GM18508 (cell line): ENCODE results near the gene PARP14.

Experiments
- ATAC-seq: cut with Tn5 transposase; IDR thresholded peaks from one replicate; pipeline ENCODE4 v1.9.1; 2021; ENCODE audit warnings: moderate number of reproducible peaks; ENCODE audit not compliant: insufficient read depth, unreplicated experiment

PARP14 gene

DNA sequence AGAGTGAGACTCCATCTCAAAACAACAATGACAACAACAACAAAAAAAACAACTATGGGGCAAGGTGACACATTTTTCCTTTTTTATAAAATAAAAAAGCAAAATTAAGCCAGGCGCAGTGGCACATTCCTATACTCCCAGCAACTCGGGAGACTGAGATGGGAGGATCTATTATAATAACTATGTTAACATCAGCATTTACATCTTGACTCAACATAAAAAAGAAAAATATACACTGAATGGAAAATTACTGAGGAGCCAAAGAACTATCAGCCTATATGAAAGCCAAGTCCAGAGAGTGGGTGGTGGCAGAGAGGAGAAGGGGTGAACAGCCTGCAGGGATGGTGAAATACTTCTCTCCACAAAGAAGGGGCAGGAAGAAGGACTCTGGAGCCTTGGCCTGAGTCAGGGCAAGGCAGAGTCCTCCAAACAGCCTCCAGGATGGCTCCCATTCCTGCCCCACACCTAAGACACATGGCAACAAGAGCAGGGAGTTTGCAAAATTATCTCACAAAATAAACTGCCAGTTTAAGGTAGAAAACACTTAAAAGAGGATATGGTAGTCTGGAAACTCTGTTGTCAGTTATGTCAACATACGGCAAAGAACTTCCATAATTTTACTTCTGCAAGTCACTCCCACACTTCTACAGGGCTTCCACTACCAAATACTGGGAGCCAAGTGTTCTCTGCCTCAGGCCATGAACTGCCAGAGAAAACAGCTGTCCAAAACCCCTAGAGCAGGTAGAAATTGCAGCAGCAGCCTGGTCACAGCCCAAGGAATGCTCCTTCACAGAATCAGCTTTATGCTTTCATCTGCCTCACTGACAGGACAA is 87.1 kb downstream of the PARP14 start:
- no peak for ATAC-seq

DNA sequence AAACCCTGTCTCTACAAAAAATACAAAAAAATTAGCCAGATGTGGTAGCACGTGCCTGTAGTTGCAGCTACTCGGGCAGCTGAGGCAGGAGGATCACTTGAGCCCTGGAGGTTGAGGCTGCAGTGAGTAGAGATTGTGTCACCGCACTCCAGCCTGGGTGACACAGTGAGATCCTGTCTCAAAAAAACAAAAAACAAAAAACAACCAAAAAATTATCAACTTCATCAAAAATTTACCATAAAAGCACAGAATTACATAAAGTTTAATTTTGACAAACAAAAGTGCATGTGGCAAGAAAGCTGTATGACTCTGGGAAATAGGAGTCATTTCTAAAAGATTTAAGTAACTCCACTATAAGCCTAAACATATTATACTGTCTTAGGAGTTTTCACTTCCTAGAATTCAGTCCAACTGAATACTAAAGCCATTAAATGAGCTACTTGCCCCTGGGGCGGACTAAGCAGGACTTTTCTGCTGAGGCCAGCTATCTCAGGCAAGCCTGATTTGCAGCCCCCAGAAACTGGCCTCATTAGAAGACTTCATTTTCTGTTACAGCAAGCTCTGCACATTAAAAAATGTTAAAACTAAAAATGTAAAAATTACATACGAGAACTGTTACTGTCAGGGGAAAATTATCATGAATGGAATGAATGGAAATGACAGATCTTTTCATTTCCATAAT is 90.0 kb downstream of the PARP14 start:
- ATAC-seq = no peak

GRCh38 chr3:122772827-122773226 is 92.2 kb downstream of the PARP14 start:
- no peak for ATAC-seq

GRCh38 chr3:122773944-122774509 is 93.4 kb downstream of the PARP14 start:
- no peak for ATAC-seq

DNA sequence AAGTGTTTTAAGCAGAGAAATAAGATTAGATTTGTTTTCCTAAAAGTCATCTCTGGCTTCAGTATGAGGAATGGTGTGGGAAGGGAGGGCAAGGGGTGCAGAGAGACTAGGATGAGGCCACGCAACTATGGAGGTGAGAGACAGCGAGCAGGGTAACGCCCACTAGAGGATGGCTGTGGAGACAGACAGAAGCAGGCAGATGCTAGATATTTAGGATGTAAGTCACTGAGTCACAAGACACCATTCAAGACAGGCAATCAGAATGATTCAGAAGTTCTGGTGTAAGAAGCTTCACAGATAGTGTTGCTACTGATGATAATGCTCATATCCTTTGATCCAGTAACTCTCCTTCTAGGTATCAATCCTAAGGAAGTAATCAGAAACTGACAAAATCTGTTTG is 93.9 kb downstream of the PARP14 start:
- ATAC-seq = no peak

GRCh38 chr3:122776675-122777468 is 96.2 kb downstream of the PARP14 start:
- no peak for ATAC-seq

DNA sequence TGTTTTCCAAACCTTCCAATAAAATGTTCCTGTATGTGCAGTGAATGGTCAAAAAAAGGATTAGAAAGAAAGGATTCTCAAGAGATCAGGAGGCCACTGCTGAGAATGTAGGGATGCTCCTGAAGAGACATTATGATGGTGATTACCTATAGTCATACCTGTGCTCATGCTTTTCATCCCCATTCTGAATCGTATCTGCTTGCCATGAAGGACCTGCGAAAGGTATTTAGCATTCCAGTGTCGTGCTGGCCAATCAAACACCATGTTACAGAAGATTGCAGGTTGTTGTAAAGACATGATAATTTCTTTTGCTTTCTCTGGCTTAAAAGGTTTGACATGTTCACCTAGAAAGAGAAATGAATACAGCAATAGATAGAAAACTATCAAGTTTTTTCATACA is 96.9 kb downstream of the PARP14 start:
- no peak for ATAC-seq
